ENCODE data around the gene TRAF3. TPM values are rescaled to one million over a fixed set of nuclear protein-coding genes. Genes with fewer than 3 reads are reported as not detected.
A peak's percentile ranks its signal among the peaks of the same experiment; 100 is the strongest.

The TRAF3 gene
- total RNA-seq, 1 donor from 2014 or later, result 25.8 TPM

DNA sequence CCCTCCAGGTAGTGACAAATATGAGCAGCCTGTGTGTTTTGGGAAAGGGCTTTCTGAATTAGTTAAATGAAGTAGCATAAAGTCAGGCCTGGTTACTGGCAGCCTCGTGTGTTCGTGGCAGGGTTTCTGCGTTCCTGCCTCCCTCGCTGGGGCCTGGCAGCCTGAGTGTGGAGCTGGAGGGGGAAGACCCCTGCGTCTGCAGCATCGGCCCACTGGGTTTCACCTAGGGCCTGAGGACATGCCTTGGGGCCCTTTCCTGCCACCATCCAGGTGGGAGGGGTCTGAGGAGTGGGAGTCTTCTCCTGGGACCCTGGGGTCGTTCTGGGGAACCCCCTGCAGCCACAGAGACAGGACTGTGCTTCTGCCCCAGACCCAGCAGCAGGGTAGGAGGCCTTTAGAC is 124.8 kb downstream of the TRAF3 start:
- no peak for DNase-seq (ENCODE audit: low read depth, low spot score)

DNA sequence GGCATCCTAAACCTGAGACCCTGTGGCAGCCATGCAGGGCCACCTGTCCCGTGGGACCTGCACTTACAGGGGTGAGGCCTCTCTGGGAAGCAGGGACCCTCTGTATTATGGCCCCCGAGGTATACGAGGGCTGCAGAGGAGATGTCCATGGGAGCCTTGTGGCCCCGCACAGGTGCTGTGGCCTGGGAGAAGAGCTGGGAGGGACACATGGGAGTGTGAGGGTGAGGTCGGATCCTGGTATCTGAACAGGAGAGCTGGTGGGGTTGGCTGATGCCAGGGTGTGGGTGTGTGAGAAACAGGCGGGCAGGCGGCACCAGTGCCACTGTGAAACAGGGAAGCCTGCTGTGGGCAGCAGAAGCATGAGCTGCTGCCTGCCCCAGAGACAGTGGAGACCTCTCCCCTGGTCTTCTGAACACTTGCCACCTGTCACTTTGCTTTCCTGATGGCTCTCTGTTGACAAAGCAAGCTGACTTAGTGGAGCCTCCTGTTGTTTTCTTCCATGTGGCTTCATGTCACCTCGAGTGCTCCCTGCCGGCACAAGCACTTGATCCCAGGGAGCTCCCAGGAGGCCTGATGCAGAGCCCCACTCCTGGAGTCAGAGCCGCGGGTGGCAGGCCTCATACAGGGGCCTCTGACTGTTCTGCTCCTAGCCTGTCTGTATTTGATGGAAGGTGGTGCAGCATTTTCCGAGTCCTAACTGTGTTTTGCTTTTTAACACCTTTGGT is 125.4 kb downstream of the TRAF3 start:
- peaks cover 24% of the 10 kb centered on the region for H3K36me3 Mint-ChIP-seq (ENCODE audit: low read depth)
- H3K27me3 Mint-ChIP-seq (ENCODE audit: low read depth), result no peaks in the 10 kb centered on the region
- no peak overlapping the region for H3K27ac Mint-ChIP-seq (ENCODE audit: unreplicated experiment)
- no peaks in the 10 kb centered on the region for H3K4me1 Mint-ChIP-seq
- no peaks in the 10 kb centered on the region for H3K9me3 Mint-ChIP-seq
- no peak overlapping the region for H3K4me3 Mint-ChIP-seq
- no peak for TF ChIP-seq CTCF (conservative IDR thresholded peaks at IDR 0.05)
- DNase-seq (ENCODE audit: low read depth, low spot score), result no peak

More for the DNA sequence above, 124.8 kb downstream of the TRAF3 start:
- TF ChIP-seq CTCF (conservative IDR thresholded peaks at IDR 0.05), result no peak
- peak overlapping the region; percentile 27 for H3K27ac Mint-ChIP-seq (ENCODE audit: unreplicated experiment)
- no peaks in the 10 kb centered on the region for H3K9me3 Mint-ChIP-seq
- peaks cover 23% of the 10 kb centered on the region for H3K36me3 Mint-ChIP-seq (ENCODE audit: low read depth)
- H3K4me1 Mint-ChIP-seq, result no peaks in the 10 kb centered on the region
- no peaks in the 10 kb centered on the region for H3K27me3 Mint-ChIP-seq (ENCODE audit: low read depth)
- no peak overlapping the region for H3K4me3 Mint-ChIP-seq

DNA sequence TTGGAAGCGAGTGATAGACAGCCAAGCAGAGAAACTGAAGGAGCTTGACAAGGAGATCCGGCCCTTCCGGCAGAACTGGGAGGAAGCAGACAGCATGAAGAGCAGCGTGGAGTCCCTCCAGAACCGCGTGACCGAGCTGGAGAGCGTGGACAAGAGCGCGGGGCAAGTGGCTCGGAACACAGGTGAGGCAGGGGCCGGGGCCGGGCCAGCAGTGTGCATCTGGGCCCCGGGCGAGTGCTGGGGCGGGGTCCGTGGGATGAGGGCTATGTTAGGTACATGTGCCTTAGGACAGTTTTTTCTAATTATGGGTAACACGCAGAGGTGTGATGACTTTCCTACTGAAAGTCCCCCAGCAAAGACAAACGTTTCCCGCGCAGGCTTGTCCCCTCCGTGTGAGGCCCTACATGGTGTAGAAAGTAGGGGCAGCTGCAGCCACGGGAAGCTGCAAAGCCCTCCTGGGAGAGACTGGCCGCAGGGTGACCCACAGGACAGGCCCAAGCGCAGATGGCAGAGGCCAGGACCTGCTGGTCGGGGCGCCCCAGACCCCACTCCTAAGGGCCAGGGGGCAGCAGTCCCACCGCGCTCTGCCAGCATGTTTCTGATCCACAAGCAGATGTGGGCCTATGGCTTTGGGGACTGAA is 126.1 kb downstream of the TRAF3 start:
- Mint-ChIP-seq H3K4me1 (no peaks in the 10 kb centered on the region), H3K27ac (ENCODE audit: unreplicated experiment) (no peak overlapping the region), H3K4me3 (no peak overlapping the region), H3K36me3 (ENCODE audit: low read depth) (peaks cover 29% of the 10 kb centered on the region), H3K27me3 (ENCODE audit: low read depth) (no peaks in the 10 kb centered on the region), H3K9me3 (no peaks in the 10 kb centered on the region)
- no peak for TF ChIP-seq CTCF (conservative IDR thresholded peaks at IDR 0.05)
- no peak for DNase-seq (ENCODE audit: low read depth, low spot score)

DNA sequence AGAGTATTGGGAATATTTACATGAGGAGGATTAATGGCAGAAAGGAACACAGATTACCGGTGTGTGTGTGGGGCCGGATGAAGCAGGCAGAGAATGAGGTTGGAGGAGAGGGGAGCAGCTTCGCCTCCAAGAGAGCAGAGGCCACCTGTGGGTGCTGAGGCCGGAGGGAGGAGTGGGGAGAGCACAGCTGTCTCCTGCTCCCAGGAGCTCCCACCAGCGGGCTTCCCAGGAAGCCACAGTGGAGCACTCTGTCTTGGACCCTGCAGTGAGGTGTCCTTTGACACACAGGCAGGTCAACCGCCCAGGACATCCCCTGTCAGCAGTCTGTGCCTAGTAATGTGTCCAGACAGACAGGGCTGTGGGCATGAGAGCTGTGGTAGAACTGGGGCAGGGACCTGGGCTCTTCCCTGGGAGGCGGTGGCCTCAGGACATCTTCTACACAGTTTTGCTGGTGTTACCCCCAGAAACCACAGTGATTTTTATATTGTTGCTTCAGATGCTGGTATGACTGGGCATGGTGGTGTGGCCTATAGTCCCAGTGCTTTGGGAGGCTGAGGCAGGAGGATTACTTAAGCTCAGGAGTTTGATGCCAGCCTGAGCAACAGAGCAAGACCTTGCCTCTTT is 126.8 kb downstream of the TRAF3 start:
- no peak for TF ChIP-seq CTCF (conservative IDR thresholded peaks at IDR 0.05)
- DNase-seq (ENCODE audit: low read depth, low spot score), result no peak
- no peak overlapping the region for H3K4me3 Mint-ChIP-seq
- no peaks in the 10 kb centered on the region for H3K4me1 Mint-ChIP-seq
- peaks cover 29% of the 10 kb centered on the region for H3K36me3 Mint-ChIP-seq (ENCODE audit: low read depth)
- H3K27ac Mint-ChIP-seq (ENCODE audit: unreplicated experiment), result no peak overlapping the region
- no peaks in the 10 kb centered on the region for H3K27me3 Mint-ChIP-seq (ENCODE audit: low read depth)
- no peaks in the 10 kb centered on the region for H3K9me3 Mint-ChIP-seq

GRCh38 chr14:102905116-102906108 is 128.2 kb downstream of the TRAF3 start:
- DNase-seq (ENCODE audit: low read depth, low spot score), result no peak
- Mint-ChIP-seq H3K36me3 (ENCODE audit: low read depth) (peaks cover 26% of the 10 kb centered on the region), H3K27ac (ENCODE audit: unreplicated experiment) (no peak overlapping the region), H3K9me3 (no peaks in the 10 kb centered on the region), H3K4me3 (no peak overlapping the region), H3K4me1 (no peaks in the 10 kb centered on the region), H3K27me3 (ENCODE audit: low read depth) (no peaks in the 10 kb centered on the region)
- TF ChIP-seq CTCF (conservative IDR thresholded peaks at IDR 0.05), result no peak
